GM18868 (cell line): Measurements from ENCODE around the gene BIRC7.
"Not testable (repeated sequence)": the region's sequence is repeated elsewhere in the genome, so short reads cannot be mapped to it uniquely, and the experiment has no call there.

Source experiments
- ATAC-seq: cut with Tn5 transposase; IDR thresholded peaks from one replicate; pipeline ENCODE4 v1.9.1; 2021; ENCODE audit warnings: mild to moderate bottlenecking, moderate library complexity; ENCODE audit not compliant: unreplicated experiment

BIRC7 gene

DNA sequence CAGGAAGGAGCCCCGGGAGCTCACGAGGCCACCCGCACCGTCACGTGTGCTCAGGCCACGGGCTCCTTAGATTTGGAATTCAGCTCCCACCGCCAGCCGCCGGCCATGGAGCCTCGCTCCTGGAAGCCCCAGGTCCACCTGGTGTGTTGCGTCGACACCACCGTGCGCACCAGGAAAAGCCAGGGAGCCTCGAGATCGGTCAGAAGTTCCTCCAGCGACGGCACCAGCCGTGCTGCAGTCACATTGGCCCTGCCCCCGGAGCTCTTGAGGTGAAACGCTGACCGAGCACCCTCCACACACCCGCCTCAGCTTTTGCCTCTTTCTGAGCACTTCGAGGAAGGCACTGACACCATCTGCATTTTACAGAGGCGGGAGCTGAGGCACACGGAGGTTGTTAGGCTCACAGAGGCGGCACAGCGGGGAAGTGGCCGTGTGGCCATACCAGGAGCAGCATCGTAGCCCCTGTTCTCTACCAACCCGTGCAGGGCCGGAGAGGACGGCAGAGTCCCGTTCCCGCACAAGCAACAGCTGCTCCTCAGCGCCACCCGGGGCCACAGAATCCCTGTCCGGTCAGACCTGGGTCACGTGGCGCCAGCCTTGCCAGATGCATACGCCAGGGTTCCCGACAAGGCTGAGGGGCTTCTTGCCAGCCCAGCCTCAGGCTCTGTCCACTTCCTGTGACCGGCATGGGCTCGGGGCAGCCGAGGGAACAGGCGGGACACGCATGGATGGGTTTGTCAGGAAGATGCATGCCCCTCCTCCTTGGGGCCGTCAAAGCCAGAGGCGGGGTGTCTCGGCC is 11.0 kb downstream of the BIRC7 start:
- no peak for ATAC-seq

- ATAC-seq: no peak
Measured at GRCh38 chr20:63247671-63248228, 12.0 kb downstream of the BIRC7 start.

DNA sequence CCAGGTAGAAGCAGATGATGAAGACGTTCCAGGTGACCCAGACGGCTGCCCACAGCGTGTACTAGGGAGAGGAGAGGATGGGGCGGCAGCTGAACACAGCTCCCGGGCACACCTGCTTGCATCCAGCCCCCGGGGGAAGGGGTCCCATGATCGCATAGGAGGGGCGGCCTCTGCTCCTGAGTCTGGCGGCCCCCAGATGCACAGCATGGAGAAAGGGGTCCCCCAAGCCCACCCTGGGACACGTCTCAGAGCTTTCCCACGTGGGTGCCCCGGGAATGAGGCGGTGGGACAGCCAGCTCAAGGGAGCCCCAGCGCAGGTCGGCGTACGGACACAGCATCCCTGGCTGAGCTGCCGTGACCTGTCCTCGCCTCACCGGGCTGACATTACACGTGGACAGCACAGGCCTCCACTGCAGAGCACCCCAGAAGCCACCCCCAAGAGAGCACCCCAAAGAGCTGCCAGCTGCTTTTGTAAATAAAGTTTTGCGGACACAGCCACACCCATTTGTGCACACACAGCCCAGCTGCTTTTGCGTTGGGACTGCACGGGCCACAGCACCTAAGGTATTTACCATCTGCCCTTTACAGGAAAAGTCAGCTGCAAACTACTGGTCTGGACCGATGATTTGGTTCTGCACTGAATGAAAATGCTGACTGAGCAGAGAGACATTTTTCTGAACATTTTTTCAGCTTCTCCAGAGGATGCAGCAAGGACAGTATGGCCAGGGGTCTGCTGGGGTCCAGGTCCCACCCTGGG is 13.3 kb downstream of the BIRC7 start:
- no peak for ATAC-seq

- no peak for ATAC-seq
Measured at GRCh38 chr20:63249891-63250290, 14.2 kb downstream of the BIRC7 start.

DNA sequence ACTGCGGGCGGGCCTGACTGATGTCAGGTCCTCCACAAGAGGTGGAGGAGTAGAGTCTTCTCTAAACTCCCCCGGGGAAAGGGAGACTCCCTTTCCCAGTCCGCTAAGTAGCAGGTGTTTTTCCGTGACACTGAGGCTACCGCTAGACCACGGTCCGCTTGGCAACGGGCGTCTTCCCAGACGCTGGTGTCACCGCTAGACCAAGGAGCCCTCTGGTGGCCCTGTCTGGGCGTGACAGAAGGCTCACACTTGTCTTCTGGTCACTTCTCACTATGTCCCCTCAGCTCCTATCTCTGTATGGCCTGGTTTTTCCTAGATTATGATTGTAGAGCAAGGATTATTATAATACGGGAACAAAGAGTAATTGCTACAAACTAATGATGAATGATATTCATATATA is 15.6 kb downstream of the BIRC7 start:
- not testable (repeated sequence) for ATAC-seq

- ATAC-seq: no peak
Measured at GRCh38 chr20:63252284-63252711, 16.6 kb downstream of the BIRC7 start.

GRCh38 chr20:63253065-63253437 is 17.3 kb downstream of the BIRC7 start:
- no peak for ATAC-seq

GRCh38 chr20:63253438-63254231 is 17.9 kb downstream of the BIRC7 start:
- ATAC-seq: no peak

- ATAC-seq: no peak
Measured at GRCh38 chr20:63254232-63254605, 18.5 kb downstream of the BIRC7 start, which contains the start of gene NKAIN4. Gene NKAIN4, minus strand, starts transcription at chr20:63254463. Its CDS starts 13 bp downstream, at chr20:63254450.

- no peak for ATAC-seq
Measured at GRCh38 chr20:63254606-63255384, 19.1 kb downstream of the BIRC7 start.

DNA sequence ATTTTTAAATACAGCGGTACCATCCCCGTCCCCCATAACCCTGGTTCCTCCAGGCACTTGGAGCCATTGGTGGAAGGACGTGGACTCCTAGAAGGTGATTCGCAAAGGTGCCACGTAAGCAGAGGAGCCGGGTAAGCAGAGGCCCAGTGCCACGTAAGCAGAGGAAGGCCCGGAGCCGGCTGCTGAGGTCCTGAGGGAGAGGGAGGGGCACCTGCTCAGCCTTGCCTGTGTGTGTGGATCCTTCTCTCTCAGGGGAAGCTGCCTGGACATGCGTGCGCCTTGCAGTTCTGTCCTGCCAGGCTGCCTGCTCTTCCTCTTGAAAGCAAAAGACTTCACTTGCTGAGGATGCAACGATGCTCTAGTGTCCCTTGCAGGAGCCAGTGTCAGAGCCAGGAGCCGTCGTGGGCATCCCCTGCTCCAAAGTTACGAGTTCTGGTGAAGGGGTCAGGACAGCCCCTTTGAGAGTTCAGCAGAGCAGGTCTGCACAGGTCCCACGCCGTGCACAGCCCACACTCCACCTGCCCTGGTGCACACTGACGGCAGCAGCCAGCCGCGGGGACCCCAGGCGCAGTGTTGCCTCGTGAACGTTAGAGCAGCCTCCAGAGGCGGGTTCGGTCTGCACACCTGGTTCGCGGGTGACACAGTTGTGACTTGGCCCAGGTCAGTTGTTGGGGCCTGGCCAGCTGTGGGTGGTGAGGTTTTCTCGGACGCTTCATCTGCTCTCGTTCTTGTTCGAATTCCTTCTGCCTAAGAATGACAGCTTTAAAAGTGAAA is 20.4 kb downstream of the BIRC7 start:
- no peak for ATAC-seq

- no peak for ATAC-seq
Measured at GRCh38 chr20:63256954-63257353, 21.2 kb downstream of the BIRC7 start.

GRCh38 chr20:63257629-63258028 is 21.9 kb downstream of the BIRC7 start:
- no peak for ATAC-seq

DNA sequence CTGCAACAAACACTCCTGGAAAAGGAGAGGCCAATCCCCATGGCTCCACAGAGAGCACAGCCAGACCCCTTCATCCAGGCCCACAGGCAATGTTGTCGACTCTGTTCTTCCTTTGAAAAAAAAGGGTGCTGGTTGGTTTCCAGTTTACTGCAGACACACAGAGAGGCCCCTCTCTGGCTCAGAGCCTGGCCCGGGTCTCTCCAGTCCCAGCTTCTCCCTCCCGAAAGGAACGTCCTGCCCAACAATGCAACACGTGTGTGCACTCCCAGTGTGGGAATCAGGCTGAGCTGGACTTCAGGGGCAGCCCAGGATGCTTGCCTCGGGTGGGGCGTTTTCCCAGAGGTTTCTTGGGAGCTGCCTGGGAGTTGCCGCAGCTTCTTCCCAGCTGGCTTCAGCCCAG is 23.1 kb downstream of the BIRC7 start:
- ATAC-seq: no peak

GRCh38 chr20:63259734-63260460 is 24.2 kb downstream of the BIRC7 start:
- ATAC-seq: no peak

- ATAC-seq: no peak
Measured at GRCh38 chr20:63260521-63260920, 24.8 kb downstream of the BIRC7 start.

- ATAC-seq: no peak
Measured at GRCh38 chr20:63261060-63261794, 25.5 kb downstream of the BIRC7 start.
